DMS53 treated with DMSO at 0.1 percent for 48 hours (cell line): Measurements from ENCODE around the gene HAT1.

ENCODE experiments used
- DNase-seq: peaks from one replicate; lab custom pipeline; 2025; ENCODE audit not compliant: unreplicated experiment; lab: John Stamatoyannopoulos, UW

The HAT1 gene

DNA sequence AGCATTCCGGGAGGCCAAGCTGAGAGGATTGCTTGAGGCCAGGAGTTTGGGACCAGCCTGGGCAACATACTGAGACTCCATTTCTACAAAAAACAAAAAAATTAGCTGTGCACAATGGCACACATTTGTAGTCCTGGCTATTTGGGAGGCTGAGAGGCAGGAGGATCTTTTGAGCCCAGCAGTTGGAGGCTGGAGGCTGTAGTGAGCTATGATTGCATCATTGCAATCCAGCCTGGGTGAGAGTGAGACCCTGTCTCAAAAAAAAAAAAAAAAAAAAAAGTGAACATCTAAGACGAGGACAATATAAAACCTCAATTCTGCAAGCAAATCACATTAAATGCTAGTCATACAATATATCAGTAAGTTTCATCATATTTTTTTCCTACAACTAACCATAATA is 2.8 kb upstream of the HAT1 start:
- no peak for DNase-seq

- DNase-seq = no peak
These were observed 361 bp upstream of the HAT1 start for GRCh38 chr2:171921970-171922229.

DNA sequence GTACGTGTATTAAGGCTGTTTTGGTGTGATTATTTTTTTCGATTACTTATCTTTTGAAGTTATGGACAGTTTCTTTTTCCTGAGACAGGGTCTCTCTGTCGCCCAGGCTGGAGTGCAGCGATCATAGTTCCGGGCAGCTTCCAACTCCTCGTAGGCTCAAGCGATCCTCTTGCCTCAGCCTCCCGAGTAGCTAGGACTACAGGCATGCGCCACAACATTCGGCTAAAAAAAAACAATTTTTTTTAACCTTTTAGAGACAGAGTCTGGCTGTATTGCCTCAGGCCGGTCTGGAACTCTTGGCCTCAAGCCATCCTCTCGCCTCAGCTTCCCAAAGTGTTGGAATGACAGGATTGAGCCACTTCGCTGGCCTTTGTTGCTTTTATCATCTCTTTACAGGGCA is 945 bp downstream of the HAT1 start:
- DNase-seq = no peak

DNA sequence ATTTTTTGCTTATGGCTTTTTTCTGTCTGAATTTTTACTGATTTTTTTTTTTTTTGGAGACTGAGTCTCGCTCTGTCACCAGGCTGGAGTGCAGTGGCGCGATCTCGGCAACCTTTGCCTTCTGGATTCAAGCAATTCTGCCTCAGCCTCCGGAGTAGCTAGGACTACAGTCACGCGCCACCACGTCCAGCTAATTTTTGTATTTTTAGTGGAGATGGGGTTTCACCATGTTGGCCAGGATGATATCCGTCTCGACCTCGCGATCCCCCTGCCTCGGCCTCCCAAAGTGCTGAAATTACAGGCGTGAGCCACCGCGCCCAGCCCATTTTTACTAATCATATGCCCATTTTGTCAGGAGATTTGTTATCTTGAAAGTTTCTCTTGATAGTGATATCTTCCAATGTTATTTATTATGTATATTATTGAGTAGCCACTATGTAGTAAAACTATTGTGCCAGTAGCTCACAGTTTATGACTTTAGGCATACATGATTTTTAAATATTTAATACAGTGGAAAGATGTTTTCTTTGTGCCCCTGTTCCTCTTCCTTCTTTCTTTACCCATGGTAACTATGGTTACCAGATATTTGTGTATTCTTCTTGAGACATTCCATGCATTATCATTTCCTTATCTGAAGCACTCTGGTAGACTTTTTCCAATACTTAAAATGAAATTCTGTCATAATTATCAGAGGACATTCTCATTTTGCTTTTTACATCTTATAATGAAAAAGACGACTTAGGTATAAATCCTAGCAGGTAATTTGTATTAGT is 2.1 kb downstream of the HAT1 start:
- no peak for DNase-seq

GRCh38 chr2:171930385-171930784 is 8.1 kb downstream of the HAT1 start:
- DNase-seq = no peak

DNA sequence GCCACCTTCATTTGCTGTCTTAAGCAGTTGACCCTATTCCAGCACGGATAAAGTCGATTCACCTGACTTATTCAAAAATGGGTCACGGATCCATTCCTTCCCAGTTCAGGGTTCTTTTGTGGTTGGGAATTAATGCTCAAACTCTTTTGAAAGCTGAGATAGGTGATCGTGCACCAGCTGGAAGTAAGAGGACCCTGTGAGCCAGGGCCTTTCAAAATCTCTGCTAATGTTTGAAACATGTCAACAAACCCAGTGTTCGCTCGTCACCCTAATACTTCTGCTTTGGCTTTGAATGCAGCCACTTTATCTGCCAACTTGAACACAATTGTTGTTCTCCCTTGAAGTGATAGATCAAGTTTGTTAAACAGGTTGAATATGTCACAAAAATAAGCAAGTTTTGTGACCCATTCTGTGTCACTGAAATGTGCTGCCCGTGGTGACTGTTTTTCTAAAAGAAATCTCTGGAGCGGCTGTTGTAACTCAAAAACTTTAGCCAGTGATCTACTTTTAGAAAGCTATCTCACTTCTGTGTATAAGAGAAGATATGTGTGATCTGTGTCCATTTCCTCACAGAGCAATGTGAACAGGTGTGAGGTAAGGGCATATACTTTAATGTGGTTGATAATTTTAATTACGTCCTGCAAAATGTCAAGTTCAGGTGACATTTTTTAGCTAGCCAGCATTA is 16.9 kb downstream of the HAT1 start:
- DNase-seq = no peak

GRCh38 chr2:171939743-171940071 is 17.4 kb downstream of the HAT1 start:
- DNase-seq = no peak

DNA sequence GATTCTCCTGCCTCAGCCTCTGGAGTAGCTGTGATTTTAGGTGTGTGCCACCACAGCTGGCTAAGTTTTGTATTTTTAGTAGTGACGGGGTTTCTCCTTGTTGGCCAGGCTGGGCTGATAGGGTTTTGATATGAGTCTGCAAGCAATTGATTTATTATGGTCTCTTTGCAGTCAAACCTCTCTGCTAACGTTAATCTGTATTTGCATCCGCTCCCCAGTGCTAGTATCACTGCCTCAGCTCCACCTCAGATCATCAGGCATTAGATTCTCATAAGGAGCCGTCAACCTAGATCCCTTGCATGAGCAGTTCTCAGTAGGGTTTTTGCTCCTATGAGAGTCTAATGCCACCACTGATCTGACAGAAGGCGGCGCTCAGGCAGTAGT is 19.0 kb downstream of the HAT1 start:
- DNase-seq = no peak

DNA sequence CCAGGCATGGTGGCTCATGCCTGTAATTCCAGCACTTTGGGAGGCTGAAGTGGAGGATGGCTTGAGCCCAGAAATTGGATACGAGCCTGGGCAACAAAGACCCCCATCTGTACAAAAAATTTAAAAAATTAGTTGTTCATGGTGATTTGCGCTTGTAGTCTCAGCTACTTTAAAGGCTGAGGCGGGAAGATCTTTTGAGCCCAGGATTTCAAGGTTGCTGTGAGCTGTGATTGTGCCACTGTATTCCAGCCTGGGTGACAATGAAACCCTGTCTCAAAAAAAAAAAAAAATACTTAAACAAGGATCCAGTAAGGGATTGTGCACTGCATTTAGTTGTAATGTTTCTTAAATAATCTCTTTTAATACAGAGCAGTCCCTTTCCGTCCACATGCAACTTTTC is 21.6 kb downstream of the HAT1 start:
- no peak for DNase-seq

- DNase-seq = no peak
These were observed 30.0 kb downstream of the HAT1 start for GRCh38 chr2:171952276-171952675.

DNA sequence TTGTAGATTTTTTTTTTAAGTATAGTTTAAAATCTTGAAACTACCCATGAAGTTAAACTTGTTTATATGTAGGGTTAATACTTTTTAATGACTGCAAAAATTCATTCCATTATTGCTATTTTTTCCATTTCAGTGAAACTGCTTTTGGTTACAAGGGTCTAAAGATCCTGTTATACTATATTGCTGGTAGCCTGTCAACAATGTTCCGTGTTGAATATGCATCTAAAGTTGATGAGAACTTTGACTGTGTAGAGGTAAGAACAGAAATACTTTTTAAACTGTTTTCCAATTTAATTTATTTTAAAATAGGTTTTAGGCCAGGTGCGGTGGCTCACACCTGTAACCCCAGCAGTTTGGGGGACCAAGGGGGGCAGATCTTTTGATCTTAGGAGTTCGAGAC is 30.5 kb downstream of the HAT1 start:
- no peak for DNase-seq

DNA sequence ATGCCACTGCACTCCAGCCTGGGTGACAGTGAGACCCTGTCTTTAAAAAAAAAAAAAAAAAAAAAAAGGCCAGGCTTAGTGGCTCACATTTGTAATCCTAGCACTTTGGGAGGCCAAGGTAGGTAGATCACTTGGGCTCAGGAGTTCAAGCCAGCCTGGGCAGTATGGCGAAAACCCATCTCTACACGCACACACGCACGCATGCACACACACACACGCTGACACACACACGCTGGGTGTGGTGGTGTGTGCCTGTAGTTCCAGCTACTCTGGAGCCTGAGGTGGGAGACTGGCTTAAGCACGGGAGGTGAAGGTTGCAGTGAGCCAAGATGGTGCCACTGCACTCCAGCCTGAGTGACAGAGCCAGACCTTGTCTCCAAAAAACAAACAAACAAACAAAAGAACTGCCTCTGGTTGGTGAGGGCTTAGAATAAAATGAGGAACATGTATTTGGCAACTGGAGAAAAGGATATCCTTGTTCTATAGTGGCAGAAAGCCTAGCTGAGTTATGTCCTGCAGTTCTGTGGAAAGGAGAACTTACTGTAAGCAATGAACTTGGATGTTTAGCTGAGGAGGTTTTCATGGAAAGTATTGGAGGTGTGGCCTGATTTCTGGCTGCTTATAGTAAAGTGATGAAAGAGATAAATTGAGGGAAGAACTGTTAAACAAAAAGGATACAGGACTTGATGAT is 34.0 kb downstream of the HAT1 start:
- DNase-seq = no peak

GRCh38 chr2:171957061-171957460 is 34.8 kb downstream of the HAT1 start:
- DNase-seq = no peak

- DNase-seq = no peak
These were observed 36.2 kb downstream of the HAT1 start for GRCh38 chr2:171958475-171958874.

- no peak for DNase-seq
These were observed 37.7 kb downstream of the HAT1 start for GRCh38 chr2:171959998-171960397.

DNA sequence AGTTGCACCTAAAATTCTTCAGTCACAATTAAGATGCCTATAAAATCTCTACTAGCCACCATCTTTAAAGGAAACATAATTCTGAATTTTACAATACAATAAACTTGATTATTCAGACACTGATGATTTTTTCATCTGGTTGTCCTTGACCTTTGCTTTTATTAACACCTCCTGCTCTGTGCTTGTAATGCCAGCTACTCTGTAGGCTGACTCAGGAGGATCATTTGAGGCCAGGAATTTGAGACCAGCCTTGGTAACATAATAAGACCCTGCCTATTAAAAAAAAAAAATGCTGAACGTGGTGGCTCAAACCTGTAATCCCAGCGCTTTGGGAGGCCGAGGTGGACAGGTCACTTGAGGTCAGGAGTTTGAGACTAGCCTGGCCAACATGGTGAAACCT is 38.3 kb downstream of the HAT1 start:
- DNase-seq = no peak

DNA sequence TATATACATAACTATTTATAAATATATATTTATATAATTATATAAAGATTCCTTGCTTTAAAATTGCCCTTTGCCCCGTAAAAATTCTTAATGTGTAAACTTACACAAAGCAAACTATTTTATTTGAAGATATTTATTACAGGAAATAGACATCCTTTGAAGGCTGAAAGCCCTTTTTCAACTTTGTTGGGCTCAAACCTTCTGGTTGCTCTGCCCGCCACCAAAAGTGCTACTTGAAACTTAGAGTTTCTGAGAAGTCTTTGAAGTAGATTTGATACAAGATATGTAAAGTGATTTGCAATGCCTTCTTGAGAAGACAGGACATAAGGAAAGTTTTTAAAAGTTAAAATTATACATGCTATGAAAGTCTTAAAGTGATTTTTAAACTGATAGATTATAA is 40.9 kb downstream of the HAT1 start:
- DNase-seq = no peak

DNA sequence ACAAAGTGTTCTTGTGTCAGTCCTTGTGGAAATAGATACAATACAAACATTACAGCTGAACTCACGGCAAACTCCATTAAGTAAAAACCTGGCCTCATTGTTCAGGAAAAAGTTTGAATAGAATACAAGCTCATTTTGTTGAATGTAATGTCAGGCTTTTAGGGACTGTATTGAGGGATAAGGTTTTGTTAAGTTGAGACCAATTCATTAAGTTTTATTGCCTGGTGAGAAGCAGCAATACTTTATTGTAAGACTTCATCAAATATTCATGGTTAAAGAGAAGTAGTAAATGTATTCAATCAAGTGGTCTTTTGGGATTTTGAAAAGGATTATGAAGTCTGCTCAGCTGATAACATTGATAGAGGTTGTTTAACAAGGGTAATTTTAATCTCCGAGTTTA is 42.0 kb downstream of the HAT1 start:
- DNase-seq = no peak

GRCh38 chr2:171965238-171965637 is 43.0 kb downstream of the HAT1 start:
- DNase-seq = no peak

- no peak for DNase-seq
These were observed 43.4 kb downstream of the HAT1 start for GRCh38 chr2:171965661-171966060.

DNA sequence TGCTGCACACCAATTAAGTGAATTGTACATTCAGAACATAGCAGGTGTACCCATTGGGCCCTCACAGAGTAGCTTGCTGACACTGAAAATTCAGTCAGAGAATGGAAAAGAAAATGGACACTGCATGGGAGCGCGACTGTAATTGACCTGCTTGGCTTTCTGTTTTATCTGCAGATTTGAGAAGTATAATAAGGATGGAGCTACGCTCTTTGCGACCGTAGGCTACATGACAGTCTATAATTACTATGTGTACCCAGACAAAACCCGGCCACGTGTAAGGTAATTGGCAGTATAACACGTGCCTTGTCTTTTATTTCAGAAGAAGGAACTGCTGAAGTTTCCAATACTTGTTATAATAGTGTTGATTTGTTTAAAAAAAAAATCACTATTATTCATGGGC is 44.0 kb downstream of the HAT1 start:
- no peak for DNase-seq

- no peak for DNase-seq
These were observed 44.4 kb downstream of the HAT1 start for GRCh38 chr2:171966688-171967087.

- no peak for DNase-seq
These were observed 46.2 kb downstream of the HAT1 start for GRCh38 chr2:171968509-171968908.
